ENCODE measurements around the gene SAP130.

SAP130 gene

GRCh38 chr2:128027801-128028667, at the start of gene SAP130:
TSS of gene SAP130 (minus strand) at chr2:128028059. CDS start at chr2:128026292, 1,767 bp downstream.
- peak; percentile 97 for DNase-seq (ENCODE audit: low spot score)

- DNase-seq (ENCODE audit: low spot score), result no peak
Measured at GRCh38 chr2:128076461-128077106, 48.7 kb upstream of the SAP130 start.

GRCh38 chr2:128073278-128073677, 45.4 kb upstream of the SAP130 start:
- no peak for DNase-seq (ENCODE audit: low spot score)

GRCh38 chr2:128069769-128070168, 41.9 kb upstream of the SAP130 start:
- DNase-seq (ENCODE audit: low spot score), result no peak

- no peak for DNase-seq (ENCODE audit: low spot score)
Measured at GRCh38 chr2:128064353-128064752, 36.5 kb upstream of the SAP130 start.

GRCh38 chr2:128062571-128062970, 34.7 kb upstream of the SAP130 start:
- DNase-seq (ENCODE audit: low spot score), result no peak

- no peak for DNase-seq (ENCODE audit: low spot score)
Measured at GRCh38 chr2:128058114-128058513, 30.3 kb upstream of the SAP130 start.

GRCh38 chr2:128057334-128057733, 29.5 kb upstream of the SAP130 start:
- no peak for DNase-seq (ENCODE audit: low spot score)

- no peak for DNase-seq (ENCODE audit: low spot score)
Measured at GRCh38 chr2:128054104-128054885, 26.4 kb upstream of the SAP130 start.

- no peak for DNase-seq (ENCODE audit: low spot score)
Measured at GRCh38 chr2:128053331-128053730, 25.5 kb upstream of the SAP130 start.

- DNase-seq (ENCODE audit: low spot score), result no peak
Measured at GRCh38 chr2:128043041-128043440, 15.2 kb upstream of the SAP130 start.

- no peak for DNase-seq (ENCODE audit: low spot score)
Measured at GRCh38 chr2:128041561-128041960, 13.7 kb upstream of the SAP130 start.

GRCh38 chr2:128040166-128040771, 12.4 kb upstream of the SAP130 start:
- no peak for DNase-seq (ENCODE audit: low spot score)

- no peak for DNase-seq (ENCODE audit: low spot score)
Measured at GRCh38 chr2:128039535-128039934, 11.7 kb upstream of the SAP130 start.

GRCh38 chr2:128038411-128038810, 10.6 kb upstream of the SAP130 start:
- DNase-seq (ENCODE audit: low spot score), result no peak

- DNase-seq (ENCODE audit: low spot score), result peak; percentile 29
Measured at GRCh38 chr2:128037649-128038048, 9.8 kb upstream of the SAP130 start.

GRCh38 chr2:128036748-128037607, 9.1 kb upstream of the SAP130 start:
- no peak for DNase-seq (ENCODE audit: low spot score)

GRCh38 chr2:128032092-128032491, 4.2 kb upstream of the SAP130 start:
- DNase-seq (ENCODE audit: low spot score), result no peak

- DNase-seq (ENCODE audit: low spot score), result no peak
Measured at GRCh38 chr2:128028668-128029054, 802 bp upstream of the SAP130 start.

- peak; percentile 99 for DNase-seq (ENCODE audit: low spot score)
Measured at GRCh38 chr2:128027278-128027800, 520 bp downstream of the SAP130 start.

Measured in NAMALWA (cell line).